ENCODE measurements around the gene USP6NL. TPM values are rescaled to one million over a fixed set of nuclear protein-coding genes. Genes with fewer than 3 reads are reported as not detected.
"Not testable (repeated sequence)": the region's sequence is repeated elsewhere in the genome, so short reads cannot be mapped to it uniquely, and the experiment has no call there.

USP6NL gene
- polyA plus RNA-seq, 1 donor (not counting 4 experiments of a cell fraction or from before 2014, with no cell fraction given): 8.7 TPM

DNA sequence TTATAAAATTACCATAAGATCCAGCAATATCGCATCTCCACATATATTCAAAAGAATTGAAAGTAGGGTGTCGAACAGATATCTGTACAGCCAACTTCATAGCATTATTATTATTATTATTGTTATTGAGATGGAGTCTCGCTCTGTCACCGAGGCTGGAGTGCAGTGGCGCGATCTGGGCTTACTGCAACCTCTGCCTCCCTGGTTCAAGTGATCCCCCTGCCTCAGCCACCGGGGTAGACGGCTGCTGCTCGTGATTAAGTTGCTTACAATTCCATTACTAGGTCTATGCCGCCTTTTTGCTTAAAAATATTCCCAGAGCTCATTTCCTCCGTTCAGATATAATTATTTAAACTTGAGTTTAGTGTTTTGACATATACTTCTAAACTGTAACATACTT is 19.8 kb upstream of the USP6NL start:
- Histone ChIP-seq H3K4me1 (ENCODE audit: control insufficient read depth, extremely low read depth, insufficient read depth, low read length) (no peaks in the 10 kb centered on the region), H4K20me1 (ENCODE audit: control insufficient read depth, extremely low read depth, insufficient read depth, low read length) (no peaks in the 10 kb centered on the region), H3K9ac (ENCODE audit: control insufficient read depth, extremely low read depth, insufficient read depth, low read length) (no peak overlapping the region), H3K9me3 (ENCODE audit: control insufficient read depth, low read depth, low read length) (no peaks in the 10 kb centered on the region), H3K27me3 (ENCODE audit: control insufficient read depth, extremely low read depth, insufficient read depth, low read length) (no peaks in the 10 kb centered on the region), H3K9me1 (ENCODE audit: control insufficient read depth, extremely low read depth, insufficient read depth, low read length) (no peaks in the 10 kb centered on the region), H2AFZ (ENCODE audit: control insufficient read depth, low read length) (no peak overlapping the region), H3K27ac (ENCODE audit: control insufficient read depth, insufficient read depth, low read length) (no peak overlapping the region), H3K36me3 (ENCODE audit: control insufficient read depth in 2 of 2, extremely low read depth in 1 of 2, insufficient read depth in 2 of 2, low read length in 2 of 2) (no peaks in the 10 kb centered on the region), H3K4me2 (ENCODE audit: control insufficient read depth, extremely low read depth, insufficient read depth, low read depth, low read length) (no peak overlapping the region), H3K4me3 (ENCODE audit: control insufficient read depth in 2 of 3, extremely low read depth in 1 of 3, insufficient read depth in 2 of 3, low read depth in 1 of 3, low read length in 3 of 3) (no peak overlapping the region), H3K79me2 (ENCODE audit: control insufficient read depth, insufficient read depth, low read length) (no peaks in the 10 kb centered on the region)
- DNase-seq (ENCODE audit: low read depth, low spot score) (no peak), FAIRE-seq (no peak)
- dilution Hi-C loops (cut with MboI; ENCODE audit: extremely low pct_ligation_motif_present, low sequenced_read_pairs): no loop called here
- TF ChIP-seq CTCF (optimal IDR thresholded peaks at IDR 0.05 in 1 of 3, IDR thresholded peaks at IDR 0.05 in 1 of 3, conservative IDR thresholded peaks at IDR 0.05 in 1 of 3; ENCODE audit: extremely low read depth in 1 of 3, insufficient read depth in 2 of 3, low read length in 3 of 3) (no peak), EZH2 (IDR thresholded peaks at IDR 0.05; ENCODE audit: low read length) (no peak)

DNA sequence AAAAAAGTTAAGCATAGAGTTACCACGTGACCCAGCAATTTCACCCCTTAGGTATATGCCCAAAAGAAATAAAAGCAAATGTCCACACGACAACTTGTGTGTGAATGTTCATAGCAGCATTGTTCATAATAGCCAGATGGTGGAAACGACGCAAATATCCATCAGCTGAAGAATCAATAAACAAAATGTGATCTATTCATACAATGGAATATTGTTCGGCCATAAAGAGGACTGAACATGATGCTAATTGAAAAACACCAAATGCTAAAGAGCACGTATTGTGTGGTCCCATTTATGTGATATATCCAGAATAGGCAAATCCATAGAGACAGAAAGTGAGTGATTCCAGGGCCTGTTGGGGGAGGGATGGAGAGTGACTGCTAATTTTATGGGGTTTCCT is 18.3 kb upstream of the USP6NL start:
- Histone ChIP-seq H3K4me3 (ENCODE audit: control insufficient read depth in 2 of 3, extremely low read depth in 1 of 3, insufficient read depth in 2 of 3, low read depth in 1 of 3, low read length in 3 of 3) (no peak overlapping the region), H3K4me2 (ENCODE audit: control insufficient read depth, extremely low read depth, insufficient read depth, low read depth, low read length) (no peak overlapping the region), H4K20me1 (ENCODE audit: control insufficient read depth, extremely low read depth, insufficient read depth, low read length) (no peaks in the 10 kb centered on the region), H3K9me1 (ENCODE audit: control insufficient read depth, extremely low read depth, insufficient read depth, low read length) (no peaks in the 10 kb centered on the region), H3K9ac (ENCODE audit: control insufficient read depth, extremely low read depth, insufficient read depth, low read length) (no peak overlapping the region), H3K4me1 (ENCODE audit: control insufficient read depth, extremely low read depth, insufficient read depth, low read length) (no peaks in the 10 kb centered on the region), H3K79me2 (ENCODE audit: control insufficient read depth, insufficient read depth, low read length) (no peaks in the 10 kb centered on the region), H3K36me3 (ENCODE audit: control insufficient read depth in 2 of 2, extremely low read depth in 1 of 2, insufficient read depth in 2 of 2, low read length in 2 of 2) (no peaks in the 10 kb centered on the region), H3K27ac (ENCODE audit: control insufficient read depth, insufficient read depth, low read length) (no peak overlapping the region), H2AFZ (ENCODE audit: control insufficient read depth, low read length) (no peak overlapping the region), H3K27me3 (ENCODE audit: control insufficient read depth, extremely low read depth, insufficient read depth, low read length) (no peaks in the 10 kb centered on the region), H3K9me3 (ENCODE audit: control insufficient read depth, low read depth, low read length) (no peaks in the 10 kb centered on the region)
- dilution Hi-C loops (cut with MboI; ENCODE audit: extremely low pct_ligation_motif_present, low sequenced_read_pairs): no loop called here
- TF ChIP-seq EZH2 (IDR thresholded peaks at IDR 0.05; ENCODE audit: low read length): no peak
- no peak for TF ChIP-seq CTCF (optimal IDR thresholded peaks at IDR 0.05 in 1 of 3, IDR thresholded peaks at IDR 0.05 in 1 of 3, conservative IDR thresholded peaks at IDR 0.05 in 1 of 3; ENCODE audit: extremely low read depth in 1 of 3, insufficient read depth in 2 of 3, low read length in 3 of 3)
- FAIRE-seq (no peak), DNase-seq (ENCODE audit: low read depth, low spot score) (no peak)

GRCh38 chr10:11627941-11628340 is 16.5 kb upstream of the USP6NL start:
- H3K9me1 ChIP-seq (ENCODE audit: control insufficient read depth, extremely low read depth, insufficient read depth, low read length); DNase-seq (ENCODE audit: low read depth, low spot score); H3K4me1 ChIP-seq (ENCODE audit: control insufficient read depth, extremely low read depth, insufficient read depth, low read length); FAIRE-seq; H2AFZ ChIP-seq (ENCODE audit: control insufficient read depth, low read length); H3K27me3 ChIP-seq (ENCODE audit: control insufficient read depth, extremely low read depth, insufficient read depth, low read length); H3K9ac ChIP-seq (ENCODE audit: control insufficient read depth, extremely low read depth, insufficient read depth, low read length); H3K4me3 ChIP-seq (ENCODE audit: control insufficient read depth in 2 of 3, extremely low read depth in 1 of 3, insufficient read depth in 2 of 3, low read depth in 1 of 3, low read length in 3 of 3); H3K27ac ChIP-seq (ENCODE audit: control insufficient read depth, insufficient read depth, low read length); dilution Hi-C loops (cut with MboI; ENCODE audit: extremely low pct_ligation_motif_present, low sequenced_read_pairs); H3K36me3 ChIP-seq (ENCODE audit: control insufficient read depth in 2 of 2, extremely low read depth in 1 of 2, insufficient read depth in 2 of 2, low read length in 2 of 2); H4K20me1 ChIP-seq (ENCODE audit: control insufficient read depth, extremely low read depth, insufficient read depth, low read length); H3K79me2 ChIP-seq (ENCODE audit: control insufficient read depth, insufficient read depth, low read length); H3K9me3 ChIP-seq (ENCODE audit: control insufficient read depth, low read depth, low read length); H3K4me2 ChIP-seq (ENCODE audit: control insufficient read depth, extremely low read depth, insufficient read depth, low read depth, low read length): not testable (repeated sequence)
